Kidney (tissue), 14 donors: ENCODE data around the gene TNRC6C. TPM values are rescaled to one million over a fixed set of nuclear protein-coding genes. Genes with fewer than 3 reads are reported as not detected.

Experiments
- DNase-seq, 5 donors: peaks; one replicate each; pipeline ENCODE4 v3.0.0-alpha.2; 2013 to 2020
- FAIRE-seq: peaks from 2 replicates; lab custom pipeline; 2012; peaks lifted over from hg19 to GRCh38; lab: Jason Lieb, UNC
- H3K27ac ChIP-seq, 2 donors: one replicate each; pipeline ENCODE4 v1.7.0; 2013; ENCODE audit warnings: low read depth in 2 of 2, low read length in 2 of 2, inconsistent platforms in 1 of 2
- H3K27me3 ChIP-seq: one replicate; pipeline ENCODE4 v1.7.1; 2013; ENCODE audit warnings: low read length, inconsistent platforms; ENCODE audit not compliant: control insufficient read depth, insufficient read depth
- H3K36me3 ChIP-seq, 3 donors: one replicate each; pipeline versions ENCODE4 v1.7.0 to v1.7.1; 2013; ENCODE audit warnings: low read length in 3 of 3, control low read depth in 1 of 3, inconsistent platforms in 1 of 3; ENCODE audit not compliant: insufficient read depth in 3 of 3, control insufficient read depth in 2 of 3
- H3K4me1 ChIP-seq, 3 donors: one replicate each; pipeline versions ENCODE4 v1.7.0 to v1.7.1; 2013; ENCODE audit warnings: low read length in 3 of 3, inconsistent platforms in 1 of 3, low read depth in 1 of 3; ENCODE audit not compliant: control insufficient read depth in 2 of 3, insufficient read depth in 2 of 3
- H3K4me3 ChIP-seq, 3 donors: one replicate each; pipeline versions ENCODE4 v1.7.0 to v1.8.1; 2013; ENCODE audit warnings: low read length in 3 of 3, control low read depth in 1 of 3, inconsistent platforms in 1 of 3
- H3K9ac ChIP-seq, 3 donors: one replicate each; pipeline versions ENCODE4 v1.7.0 to v1.7.1; 2013; ENCODE audit warnings: low read length in 3 of 3, control low read depth in 1 of 3, inconsistent platforms in 1 of 3
- H3K9me3 ChIP-seq, 3 donors: one replicate each; pipeline versions ENCODE4 v1.7.0 to v1.7.1; 2013; ENCODE audit warnings: low read length in 3 of 3, control low read depth in 1 of 3, inconsistent platforms in 1 of 3; ENCODE audit not compliant: control insufficient read depth in 2 of 3, insufficient read depth in 1 of 3
- CTCF ChIP-seq: IDR thresholded peaks from 3 replicates; pipeline ENCODE4 v1.5.1; 2012; ENCODE audit warnings: mild to moderate bottlenecking, moderate library complexity, borderline replicate concordance; ENCODE audit not compliant: insufficient read depth; ENCODE audit errors: extremely low read depth
- intact Hi-C: fragments of 100-400 bp; cut with DNase I; formaldehyde crosslinking; loops from one replicate; pipeline ENCODE4 v1.11.1; 2022
- polyA plus RNA-seq: library from polyadenylated mRNA; stranded (reverse); fragments of 350-450 nt; fragmentation: Illumina TruSeq; extraction: RNeasy Lipid Tissue Mini Kit (QIAGEN cat#74804); gene quantifications from one replicate; pipeline ENCODE4 v1.2.3, GENCODE V29; 2014; ENCODE audit warnings: low read depth, low replicate concordance; ENCODE audit not compliant: insufficient read depth
- total RNA-seq: library from RNA; stranded (reverse); fragmentation: NEBNext Ultra II Directional; extraction: Animal tissue kit (Norgen Biotek cat#: 25700); gene quantifications from one replicate; pipeline ENCODE4 v1.2.1, GENCODE V29; 2021
- donor health status: control.
- donor health status: control.
- donor health status: control.
- donor health status: control.
- donor health status: control.
- donor health status: DM: yes; HTN: yes; CAD: no.
- donor health status: Normal renal cell carcinoma (clear cell type).

The TNRC6C gene
- total and polyA plus RNA-seq, 2 donors from 2014 or later, result 1.9 to 29.4 TPM

DNA sequence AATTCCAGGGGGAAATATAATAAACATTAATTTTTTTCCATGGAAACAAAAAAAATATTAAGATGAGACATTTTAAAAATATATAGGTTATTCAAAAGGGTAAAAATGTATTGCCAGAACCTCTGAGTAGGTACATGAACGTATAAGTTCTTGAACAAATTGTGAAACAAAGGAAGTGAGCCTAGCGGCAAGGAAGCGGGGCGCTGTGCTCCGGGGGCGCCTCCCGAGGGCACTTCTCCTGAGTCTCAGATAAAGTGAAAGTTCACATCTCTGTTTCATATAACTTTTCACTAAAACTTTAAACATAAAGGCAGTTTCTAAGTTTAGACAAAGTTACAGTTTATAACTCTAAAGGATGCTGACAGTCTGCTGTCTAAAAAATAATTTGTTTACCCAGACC, 52.3 kb downstream of the TNRC6C start:
- H3K36me3 ChIP-seq, result peaks cover 0 to 5% (median 0%) of the 10 kb centered on the region in 3 donors
- FAIRE-seq (no peak), DNase-seq (no peak)
- intact Hi-C loops, result loop anchor here (10.0 kb wide), 1 partner anchor 466 kb away; no protein-coding TSS in a partner anchor
- no peaks in the 10 kb centered on the region for H3K4me1 ChIP-seq
- H3K27ac ChIP-seq, result no peak overlapping the region
- no peak for TF ChIP-seq CTCF
- H3K9me3 ChIP-seq, result no peaks in the 10 kb centered on the region
- no peak overlapping the region for H3K4me3 ChIP-seq
- no peak overlapping the region for H3K9ac ChIP-seq
- no peaks in the 10 kb centered on the region for H3K27me3 ChIP-seq

- TF ChIP-seq CTCF, result no peak
- Histone ChIP-seq H3K4me3 (no peak overlapping the region), H3K36me3 (peaks cover 0 to 5% (median 0%) of the 10 kb centered on the region in 3 donors), H3K9me3 (no peaks in the 10 kb centered on the region), H3K9ac (no peak overlapping the region), H3K27ac (no peak overlapping the region), H3K4me1 (no peaks in the 10 kb centered on the region), H3K27me3 (no peaks in the 10 kb centered on the region)
- no peak for FAIRE-seq
- DNase-seq, result no peak
- intact Hi-C loops, result loop anchor here (10.0 kb wide), 1 partner anchor 468 kb away; no protein-coding TSS in a partner anchor
Measured at GRCh38 chr17:78012428-78012827, 53.9 kb downstream of the TNRC6C start.

DNA sequence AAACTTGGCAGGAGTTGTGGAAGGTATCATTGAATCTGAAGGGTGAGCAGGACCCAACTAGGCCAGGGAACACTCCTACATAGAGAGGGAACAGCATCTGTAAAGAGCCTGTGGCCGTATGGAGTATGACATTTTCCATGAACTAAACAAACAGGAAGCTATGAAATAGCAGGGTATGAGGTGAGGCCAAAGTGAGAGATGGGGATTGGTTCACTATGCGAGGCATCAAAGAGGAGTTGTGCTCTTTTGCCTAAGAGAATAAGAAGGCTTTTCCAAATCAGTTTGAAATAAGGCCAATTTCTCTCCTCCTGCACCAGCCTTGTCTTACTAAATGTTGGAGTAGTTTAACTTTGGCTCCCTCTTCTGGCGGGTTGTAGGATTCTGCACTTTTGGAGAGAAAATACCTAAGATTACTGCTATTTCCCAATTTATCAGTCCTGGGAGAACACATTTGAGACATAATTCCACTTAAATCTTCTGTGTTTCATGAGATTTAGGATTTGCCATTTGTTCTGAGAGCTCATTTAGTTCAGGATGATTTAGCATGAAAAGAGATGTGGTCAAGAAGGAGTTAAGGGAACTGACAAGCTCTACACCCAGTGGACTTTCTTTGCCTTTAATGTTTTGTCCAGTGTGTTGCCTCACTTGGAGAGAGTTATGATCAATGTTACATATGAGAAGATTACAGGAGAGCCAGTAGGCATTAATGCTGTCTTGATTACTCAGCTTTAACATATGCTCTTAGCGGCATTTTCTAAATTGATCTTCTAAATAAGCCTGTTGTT, 55.4 kb downstream of the TNRC6C start:
- FAIRE-seq (peak; percentile 52), DNase-seq (peak in 3 of 5 donors; percentile 63 to 90 (median 85))
- intact Hi-C loops, result loop anchor here (10.0 kb wide), 1 partner anchor 469 kb away; no protein-coding TSS in a partner anchor
- H3K4me3 ChIP-seq, result no peak overlapping the region
- no peak overlapping the region for H3K27ac ChIP-seq
- peaks cover 0 to 5% (median 0%) of the 10 kb centered on the region in 3 donors for H3K36me3 ChIP-seq
- no peaks in the 10 kb centered on the region for H3K4me1 ChIP-seq
- H3K27me3 ChIP-seq, result no peaks in the 10 kb centered on the region
- no peak overlapping the region for H3K9ac ChIP-seq
- H3K9me3 ChIP-seq, result no peaks in the 10 kb centered on the region
- TF ChIP-seq CTCF, result peak; percentile 65
